HG03575 (cell line): Measurements from ENCODE around the gene ANKRD40.
"Not testable (repeated sequence)": the region's sequence is repeated elsewhere in the genome, so short reads cannot be mapped to it uniquely, and the experiment has no call there.

Experiments
- ATAC-seq: cut with Tn5 transposase; IDR thresholded peaks from one replicate; pipeline ENCODE4 v1.9.1; 2021; ENCODE audit not compliant: unreplicated experiment, insufficient number of reproducible peaks, low FRiP score; ENCODE audit errors: extremely low read depth

ANKRD40 gene

GRCh38 chr17:50689956-50690886 is 17.5 kb downstream of the ANKRD40 start:
- no peak for ATAC-seq

GRCh38 chr17:50689251-50689650 is 18.5 kb downstream of the ANKRD40 start:
- ATAC-seq: no peak

- ATAC-seq: no peak
These were observed 19.5 kb downstream of the ANKRD40 start for GRCh38 chr17:50688245-50688644.

- no peak for ATAC-seq
These were observed 20.3 kb downstream of the ANKRD40 start for GRCh38 chr17:50687200-50688066.

GRCh38 chr17:50686494-50687199 is 21.1 kb downstream of the ANKRD40 start:
- ATAC-seq: no peak

- ATAC-seq: no peak
These were observed 21.8 kb downstream of the ANKRD40 start for GRCh38 chr17:50685691-50686493.

GRCh38 chr17:50685334-50685665 is 22.4 kb downstream of the ANKRD40 start:
- no peak for ATAC-seq

GRCh38 chr17:50684612-50685333 is 22.9 kb downstream of the ANKRD40 start:
- ATAC-seq: no peak

GRCh38 chr17:50684288-50684611 is 23.5 kb downstream of the ANKRD40 start:
- no peak for ATAC-seq

- no peak for ATAC-seq
These were observed 24.1 kb downstream of the ANKRD40 start for GRCh38 chr17:50683434-50684287.

- ATAC-seq: no peak
These were observed 24.8 kb downstream of the ANKRD40 start for GRCh38 chr17:50682938-50683337.

GRCh38 chr17:50682441-50682840 is 25.3 kb downstream of the ANKRD40 start:
- ATAC-seq: no peak

- ATAC-seq: no peak
These were observed 26.2 kb downstream of the ANKRD40 start for GRCh38 chr17:50681263-50682200.

- ATAC-seq: not testable (repeated sequence)
These were observed 27.0 kb downstream of the ANKRD40 start for GRCh38 chr17:50680543-50681262.

- no peak for ATAC-seq
These were observed 27.6 kb downstream of the ANKRD40 start for GRCh38 chr17:50680126-50680525.
